HCEC 1CT (cell line): ENCODE results near the gene TALDO1.
"Not testable (repeated sequence)": the region's sequence is repeated elsewhere in the genome, so short reads cannot be mapped to it uniquely, and the experiment has no call there.

Experiments used
- DNase-seq: peaks from one replicate; pipeline ENCODE4 v3.0.0-alpha.2; 2017

Gene TALDO1

GRCh38 chr11:737899-738298, 9.4 kb upstream of the TALDO1 start:
- not testable (repeated sequence) for DNase-seq

DNA sequence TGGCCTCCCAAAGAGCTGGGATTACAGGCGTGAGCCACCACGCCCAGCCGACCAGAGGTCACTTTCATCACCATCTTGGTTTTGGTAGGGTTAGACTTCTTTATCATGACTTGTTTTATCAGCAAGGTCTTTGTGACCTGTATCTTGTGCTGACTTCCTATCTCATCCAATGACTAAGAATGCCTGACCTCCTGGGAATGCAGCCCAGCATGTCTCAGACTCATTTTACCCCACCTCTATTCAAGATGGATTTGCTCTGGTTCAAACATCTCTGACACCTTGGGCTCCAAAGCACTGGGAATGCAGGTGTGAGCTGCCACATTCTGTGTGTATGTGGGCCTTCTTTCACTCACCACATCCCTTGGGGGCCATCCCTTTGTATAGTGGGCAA, 5.1 kb upstream of the TALDO1 start:
- no peak for DNase-seq

- no peak for DNase-seq
Measured at GRCh38 chr11:742571-743201, 4.6 kb upstream of the TALDO1 start.

DNA sequence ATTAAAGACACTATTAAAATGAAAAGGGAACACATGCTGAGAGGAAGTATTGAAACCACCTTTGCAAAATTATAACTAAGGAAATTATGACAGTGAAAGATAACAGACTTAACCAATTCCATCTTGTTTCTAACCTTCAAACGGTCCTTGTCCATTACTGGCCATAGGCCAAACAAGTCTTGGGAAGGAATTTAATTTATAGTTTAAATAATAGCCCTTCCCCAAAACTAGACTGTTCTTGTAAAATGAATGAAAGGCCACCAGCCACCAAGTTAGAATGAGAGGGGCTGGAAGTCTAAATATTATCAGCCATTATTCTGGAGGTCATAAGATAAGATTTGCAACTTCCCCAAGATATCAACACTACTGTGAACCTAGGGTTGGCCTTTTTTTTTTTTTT, 1.8 kb upstream of the TALDO1 start:
- no peak for DNase-seq

DNA sequence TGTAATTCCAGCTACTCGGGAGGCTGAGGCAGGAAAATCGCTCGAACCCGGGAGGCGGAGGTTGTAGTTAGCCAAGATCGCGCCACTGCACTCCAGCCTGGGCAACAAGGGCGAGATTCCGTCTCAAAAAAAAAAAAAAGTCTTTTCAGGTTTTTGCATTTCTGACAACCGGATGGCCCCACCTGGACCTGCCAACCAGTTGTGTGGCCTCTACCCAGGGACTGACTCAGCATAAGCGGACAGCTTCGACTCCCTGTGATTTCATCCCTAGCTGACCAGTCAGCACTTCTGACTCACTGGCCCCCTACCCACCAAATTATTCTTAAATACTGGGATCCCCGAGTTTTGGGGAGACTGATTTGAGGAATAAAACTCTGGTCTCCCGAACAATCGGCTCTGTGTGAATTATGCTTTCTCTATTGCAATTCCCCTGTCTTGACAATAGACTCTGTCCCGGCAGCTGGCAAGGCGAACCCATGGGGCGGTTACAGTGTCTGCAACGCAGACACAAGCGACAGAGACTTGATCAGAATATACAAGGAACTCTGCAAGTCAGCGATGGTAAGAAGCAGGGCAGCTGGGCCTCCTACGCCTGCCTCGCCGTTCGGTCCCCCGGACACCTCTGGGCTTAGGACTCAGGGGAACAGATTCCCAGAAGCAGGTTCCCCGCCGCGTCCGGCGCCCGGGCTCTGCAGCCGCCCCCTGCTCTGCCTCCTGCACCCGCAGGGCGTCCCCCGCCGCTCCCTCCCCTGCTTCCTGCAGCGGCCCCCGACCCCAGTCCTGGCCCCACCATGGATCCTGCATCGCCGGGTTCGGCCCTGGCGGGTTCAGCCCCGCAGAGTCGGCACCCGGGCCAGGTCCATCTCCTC, 741 bp upstream of the TALDO1 start:
- DNase-seq, result peak; percentile 3

- peak; percentile 6 for DNase-seq
Measured at GRCh38 chr11:748007-748359, 719 bp downstream of the TALDO1 start.

DNA sequence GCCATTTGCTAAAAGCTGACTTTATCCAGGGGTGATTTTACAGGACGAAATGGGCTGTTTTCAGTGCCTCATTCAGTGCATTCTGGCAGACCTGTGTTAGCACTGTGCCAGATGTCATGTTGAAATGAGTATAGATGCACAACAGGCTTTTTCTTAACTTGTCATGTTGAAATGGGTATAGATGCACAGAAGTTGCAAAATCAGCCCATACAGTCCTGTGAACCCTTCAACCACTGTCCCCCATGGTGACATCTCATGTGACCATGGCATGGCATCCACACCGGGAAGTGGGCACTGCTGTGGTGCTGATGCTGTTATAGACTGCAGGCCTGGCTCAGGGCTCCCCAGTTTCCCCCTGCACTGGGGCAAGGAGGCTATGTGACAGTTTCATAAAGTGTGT, 2.5 kb downstream of the TALDO1 start:
- no peak for DNase-seq

GRCh38 chr11:760236-760635, 13.0 kb downstream of the TALDO1 start:
- no peak for DNase-seq

GRCh38 chr11:761526-762108, 14.4 kb downstream of the TALDO1 start:
- no peak for DNase-seq

DNA sequence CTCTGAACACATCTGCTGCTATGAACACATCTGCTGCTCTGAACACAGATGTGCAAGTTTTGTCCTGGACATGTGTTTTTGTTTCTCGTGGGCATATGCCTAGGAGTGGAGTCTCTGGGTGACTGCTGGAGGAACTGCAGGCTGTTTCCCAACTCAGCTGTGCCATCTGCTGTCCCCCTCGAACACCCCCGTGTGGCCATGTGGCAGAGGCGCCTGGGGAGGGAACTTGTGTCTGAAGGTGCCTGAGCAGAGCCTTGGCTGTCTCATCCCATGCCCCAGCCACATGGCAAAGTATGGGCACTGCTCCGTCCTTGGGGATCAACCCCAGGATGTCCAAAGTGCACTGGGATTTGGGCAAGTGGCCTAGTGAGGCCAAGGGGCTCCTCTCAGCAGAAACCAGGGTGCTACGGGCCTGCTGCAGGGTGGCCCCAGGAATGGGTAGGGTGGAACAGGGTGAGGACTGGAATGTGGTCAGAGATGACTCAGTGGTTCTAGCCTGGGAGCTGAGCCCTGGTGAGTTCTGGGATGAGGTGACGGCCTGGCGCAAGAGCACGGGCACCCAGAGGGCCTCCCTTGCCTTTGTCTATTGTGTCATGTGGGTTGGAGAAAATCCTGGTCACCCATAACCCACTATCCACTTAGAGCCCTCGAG, 15.3 kb downstream of the TALDO1 start:
- peak; percentile 94 for DNase-seq

- DNase-seq, result no peak
Measured at GRCh38 chr11:763073-763463, 15.8 kb downstream of the TALDO1 start.

GRCh38 chr11:763549-764321, 16.5 kb downstream of the TALDO1 start:
- no peak for DNase-seq

DNA sequence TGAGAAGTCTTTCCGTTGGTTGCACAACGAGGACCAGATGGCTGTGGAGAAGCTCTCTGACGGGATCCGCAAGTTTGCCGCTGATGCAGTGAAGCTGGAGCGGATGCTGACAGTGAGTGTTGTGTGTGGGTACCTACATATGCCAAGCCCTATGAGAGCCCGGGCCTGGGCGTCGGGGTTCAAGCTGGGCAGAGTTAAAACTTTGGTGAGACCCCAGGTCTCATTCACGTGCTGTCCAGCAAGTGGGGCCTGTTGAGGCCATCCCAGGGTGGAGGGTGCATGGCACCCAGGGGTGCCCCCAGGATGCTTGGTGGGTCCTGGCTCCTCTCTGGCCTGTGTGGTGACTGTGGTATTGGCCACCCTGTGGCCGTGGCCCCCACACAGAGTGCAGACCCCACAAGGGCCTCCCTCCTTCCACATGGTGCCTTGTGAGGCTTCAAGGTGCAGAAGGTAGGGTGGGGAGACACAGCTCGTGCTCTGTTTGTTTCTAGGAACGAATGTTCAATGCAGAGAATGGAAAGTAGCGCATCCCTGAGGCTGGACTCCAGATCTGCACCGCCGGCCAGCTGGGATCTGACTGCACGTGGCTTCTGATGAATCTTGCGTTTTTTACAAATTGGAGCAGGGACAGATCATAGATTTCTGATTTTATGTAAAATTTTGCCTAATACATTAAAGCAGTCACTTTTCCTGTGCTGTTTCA, 17.2 kb downstream of the TALDO1 start:
- no peak for DNase-seq

DNA sequence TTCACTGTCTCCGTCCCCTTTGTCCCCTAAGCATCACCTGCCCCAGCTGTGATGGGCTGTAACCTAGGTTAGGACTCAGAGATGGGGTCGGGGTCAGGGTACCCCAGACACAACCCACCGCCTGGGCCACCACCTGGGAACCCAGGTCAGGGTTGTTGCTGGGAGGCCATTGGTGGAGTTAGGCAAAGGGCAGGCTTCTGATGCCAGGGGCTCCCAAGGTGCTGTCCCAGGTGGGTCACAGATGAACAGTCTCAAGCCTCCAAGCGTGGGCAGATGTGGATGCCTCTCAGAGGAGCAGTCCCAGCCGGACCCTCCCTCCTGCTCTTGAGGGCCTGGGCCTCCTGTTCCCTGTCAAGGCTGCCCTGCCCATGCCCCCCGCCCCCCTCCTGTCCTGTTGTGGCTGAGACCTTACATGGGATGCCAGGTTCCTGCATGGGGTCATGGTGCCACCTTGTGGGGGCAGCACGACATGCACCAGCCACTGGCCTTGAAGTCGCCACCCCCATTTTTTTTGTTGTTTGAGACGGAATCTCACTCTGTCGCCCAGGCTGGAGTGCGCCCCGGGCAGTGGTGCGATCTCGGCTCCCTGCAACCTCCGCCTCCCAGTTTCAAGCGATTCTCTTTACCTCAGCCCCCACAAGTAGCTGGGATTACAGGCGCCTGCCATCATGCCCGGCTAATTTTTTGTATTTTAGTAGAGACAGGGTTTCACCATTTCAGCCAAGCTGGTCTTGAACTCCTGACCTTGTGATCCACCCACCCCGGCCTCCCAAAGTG, 17.9 kb downstream of the TALDO1 start:
- DNase-seq, result peak; percentile 33

GRCh38 chr11:765802-766091, 18.5 kb downstream of the TALDO1 start:
- no peak for DNase-seq

- no peak for DNase-seq
Measured at GRCh38 chr11:766106-766935, 19.1 kb downstream of the TALDO1 start.

DNA sequence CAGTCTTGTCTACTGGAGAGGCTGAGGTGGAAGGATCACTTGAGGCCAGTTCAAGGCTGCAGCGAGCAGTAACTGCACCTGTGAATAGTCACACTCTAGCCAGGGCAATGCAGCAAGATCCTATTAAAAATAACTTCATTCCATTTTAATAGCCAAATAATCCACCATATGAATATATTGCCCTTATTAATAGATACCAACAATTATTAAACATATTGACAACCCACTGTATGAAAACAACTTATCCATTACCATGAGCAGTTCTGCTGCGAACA, 19.6 kb downstream of the TALDO1 start:
- DNase-seq, result no peak

GRCh38 chr11:767238-767637, 20.0 kb downstream of the TALDO1 start:
- DNase-seq, result no peak

DNA sequence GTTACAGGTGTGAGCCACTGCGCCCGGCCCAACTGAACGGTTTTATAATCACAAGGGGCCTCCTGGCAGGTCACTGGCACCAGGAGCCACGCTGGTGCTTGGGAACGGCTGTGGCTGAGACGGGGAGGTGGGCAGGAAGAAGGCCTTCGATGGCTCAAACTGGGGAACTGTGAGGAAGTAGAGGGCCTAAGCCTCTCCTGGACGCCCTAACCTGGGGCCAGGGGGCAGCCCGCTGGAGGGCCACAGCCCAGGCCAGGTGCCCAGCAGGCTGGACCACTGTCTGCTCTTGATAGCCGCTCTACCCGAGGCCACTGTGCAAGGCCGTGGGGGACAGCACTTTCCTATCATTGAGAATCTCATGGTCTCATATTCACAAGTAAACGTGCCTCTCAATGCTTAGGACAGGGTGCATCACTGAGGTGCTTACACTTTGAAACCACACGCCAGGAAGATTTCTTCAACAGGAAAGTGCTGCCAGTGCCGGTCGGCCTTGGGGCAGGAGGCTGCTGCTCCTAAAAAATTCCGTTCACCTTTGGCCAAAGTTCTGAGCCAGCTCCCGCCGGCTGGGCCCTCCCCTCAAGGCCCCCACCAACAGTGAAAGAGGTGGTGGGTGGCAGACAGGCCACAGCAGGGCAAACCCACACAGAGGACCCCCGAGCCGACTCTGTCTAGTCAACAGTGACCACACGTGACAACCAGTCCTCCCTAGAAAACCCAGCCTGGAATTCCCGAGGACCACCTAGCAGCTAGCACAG, 22.8 kb downstream of the TALDO1 start:
- no peak for DNase-seq
